HL-60 (cell line): ENCODE measurements around the gene TMEM130.

Source experiments
- TF ChIP-seq, protein P1 (sequence below): IDR thresholded peaks from one replicate; pipeline ENCODE4 v1.5.1; 2011; ENCODE audit warnings: low read length, control low read depth, inconsistent platforms; ENCODE audit not compliant: insufficient read depth
- TF ChIP-seq, protein P2 (sequence below): IDR thresholded peaks from 2 replicates; pipeline ENCODE4 v1.6.1; 2012; ENCODE audit warnings: low read depth; ENCODE audit not compliant: insufficient replicate concordance

- TF ChIP-seq, protein P1, sequence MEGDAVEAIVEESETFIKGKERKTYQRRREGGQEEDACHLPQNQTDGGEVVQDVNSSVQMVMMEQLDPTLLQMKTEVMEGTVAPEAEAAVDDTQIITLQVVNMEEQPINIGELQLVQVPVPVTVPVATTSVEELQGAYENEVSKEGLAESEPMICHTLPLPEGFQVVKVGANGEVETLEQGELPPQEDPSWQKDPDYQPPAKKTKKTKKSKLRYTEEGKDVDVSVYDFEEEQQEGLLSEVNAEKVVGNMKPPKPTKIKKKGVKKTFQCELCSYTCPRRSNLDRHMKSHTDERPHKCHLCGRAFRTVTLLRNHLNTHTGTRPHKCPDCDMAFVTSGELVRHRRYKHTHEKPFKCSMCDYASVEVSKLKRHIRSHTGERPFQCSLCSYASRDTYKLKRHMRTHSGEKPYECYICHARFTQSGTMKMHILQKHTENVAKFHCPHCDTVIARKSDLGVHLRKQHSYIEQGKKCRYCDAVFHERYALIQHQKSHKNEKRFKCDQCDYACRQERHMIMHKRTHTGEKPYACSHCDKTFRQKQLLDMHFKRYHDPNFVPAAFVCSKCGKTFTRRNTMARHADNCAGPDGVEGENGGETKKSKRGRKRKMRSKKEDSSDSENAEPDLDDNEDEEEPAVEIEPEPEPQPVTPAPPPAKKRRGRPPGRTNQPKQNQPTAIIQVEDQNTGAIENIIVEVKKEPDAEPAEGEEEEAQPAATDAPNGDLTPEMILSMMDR, result no peak
- TF ChIP-seq, protein P2, sequence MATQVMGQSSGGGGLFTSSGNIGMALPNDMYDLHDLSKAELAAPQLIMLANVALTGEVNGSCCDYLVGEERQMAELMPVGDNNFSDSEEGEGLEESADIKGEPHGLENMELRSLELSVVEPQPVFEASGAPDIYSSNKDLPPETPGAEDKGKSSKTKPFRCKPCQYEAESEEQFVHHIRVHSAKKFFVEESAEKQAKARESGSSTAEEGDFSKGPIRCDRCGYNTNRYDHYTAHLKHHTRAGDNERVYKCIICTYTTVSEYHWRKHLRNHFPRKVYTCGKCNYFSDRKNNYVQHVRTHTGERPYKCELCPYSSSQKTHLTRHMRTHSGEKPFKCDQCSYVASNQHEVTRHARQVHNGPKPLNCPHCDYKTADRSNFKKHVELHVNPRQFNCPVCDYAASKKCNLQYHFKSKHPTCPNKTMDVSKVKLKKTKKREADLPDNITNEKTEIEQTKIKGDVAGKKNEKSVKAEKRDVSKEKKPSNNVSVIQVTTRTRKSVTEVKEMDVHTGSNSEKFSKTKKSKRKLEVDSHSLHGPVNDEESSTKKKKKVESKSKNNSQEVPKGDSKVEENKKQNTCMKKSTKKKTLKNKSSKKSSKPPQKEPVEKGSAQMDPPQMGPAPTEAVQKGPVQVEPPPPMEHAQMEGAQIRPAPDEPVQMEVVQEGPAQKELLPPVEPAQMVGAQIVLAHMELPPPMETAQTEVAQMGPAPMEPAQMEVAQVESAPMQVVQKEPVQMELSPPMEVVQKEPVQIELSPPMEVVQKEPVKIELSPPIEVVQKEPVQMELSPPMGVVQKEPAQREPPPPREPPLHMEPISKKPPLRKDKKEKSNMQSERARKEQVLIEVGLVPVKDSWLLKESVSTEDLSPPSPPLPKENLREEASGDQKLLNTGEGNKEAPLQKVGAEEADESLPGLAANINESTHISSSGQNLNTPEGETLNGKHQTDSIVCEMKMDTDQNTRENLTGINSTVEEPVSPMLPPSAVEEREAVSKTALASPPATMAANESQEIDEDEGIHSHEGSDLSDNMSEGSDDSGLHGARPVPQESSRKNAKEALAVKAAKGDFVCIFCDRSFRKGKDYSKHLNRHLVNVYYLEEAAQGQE, result no peak
These were observed 43.2 kb upstream of the TMEM130 start for GRCh38 chr7:98913026-98913425.
